ENCODE data around the gene RPUSD2. TPM values are rescaled to one million over a fixed set of nuclear protein-coding genes. Genes with fewer than 3 reads are reported as not detected.

Gene RPUSD2
- total and polyA plus RNA-seq, 8 donors: 5.6 to 12.1 (median 7.5) TPM; not detected in 2

GRCh38 chr15:40555876-40556275 is 13.2 kb upstream of the RPUSD2 start:
- H3K4me3 ChIP-seq: no peak overlapping the region
- H3K27me3 ChIP-seq: no peaks in the 10 kb centered on the region
- no peaks in the 10 kb centered on the region for H3K9me3 ChIP-seq
- TF ChIP-seq EP300 (IDR thresholded peaks at IDR 0.05): no peak
- TF ChIP-seq POLR2A (IDR thresholded peaks at IDR 0.05): no peak
- no peak for TF ChIP-seq CTCF (IDR thresholded peaks at IDR 0.05)
- no peak for TF ChIP-seq POLR2AphosphoS5 (IDR thresholded peaks at IDR 0.05)
- intact Hi-C loops (cut with DNase I; ENCODE audit: low total_unique reads): no loop called here
- peaks cover 0 to 23% (median 10%) of the 10 kb centered on the region in 4 donors for H3K4me1 ChIP-seq
- peaks cover 19 to 74% (median 58%) of the 10 kb centered on the region in 4 donors for H3K36me3 ChIP-seq
- 92 to 100% (median 98%) methylated on average over 2 of the region's 2 CpGs for WGBS, 5 donors
- DNase-seq: no peak
- no peak overlapping the region for H3K27ac ChIP-seq

- H3K4me3 ChIP-seq: no peak overlapping the region
- no peak overlapping the region for H3K27ac ChIP-seq
- H3K27me3 ChIP-seq: no peaks in the 10 kb centered on the region
- H3K4me1 ChIP-seq: peaks cover 0 to 44% (median 27%) of the 10 kb centered on the region in 4 donors
- WGBS, 5 donors: 85 to 91% (median 86%) methylated on average over 6 of the region's 6 CpGs
- H3K36me3 ChIP-seq: peaks cover 13 to 55% (median 52%) of the 10 kb centered on the region in 4 donors
- H3K9me3 ChIP-seq: no peaks in the 10 kb centered on the region
- intact Hi-C loops (cut with DNase I; ENCODE audit: low total_unique reads): no loop called here
- TF ChIP-seq CTCF (IDR thresholded peaks at IDR 0.05): no peak
- no peak for TF ChIP-seq EP300 (IDR thresholded peaks at IDR 0.05)
- no peak for TF ChIP-seq POLR2AphosphoS5 (IDR thresholded peaks at IDR 0.05)
- TF ChIP-seq POLR2A (IDR thresholded peaks at IDR 0.05): no peak
- no peak for DNase-seq
Measured at GRCh38 chr15:40558952-40559742, 10.0 kb upstream of the RPUSD2 start.

GRCh38 chr15:40562691-40563090 is 6.4 kb upstream of the RPUSD2 start:
- Histone ChIP-seq H3K4me1 (peaks cover 4 to 51% (median 29%) of the 10 kb centered on the region in 4 donors), H3K36me3 (peaks cover 0 to 23% (median 22%) of the 10 kb centered on the region in 4 donors), H3K4me3 (no peak overlapping the region), H3K9me3 (no peaks in the 10 kb centered on the region), H3K27ac (no peak overlapping the region), H3K27me3 (no peaks in the 10 kb centered on the region)
- TF ChIP-seq POLR2AphosphoS5 (IDR thresholded peaks at IDR 0.05): no peak
- TF ChIP-seq EP300 (IDR thresholded peaks at IDR 0.05): no peak
- TF ChIP-seq CTCF (IDR thresholded peaks at IDR 0.05): no peak
- TF ChIP-seq POLR2A (IDR thresholded peaks at IDR 0.05): no peak
- WGBS, 5 donors: 88 to 98% (median 91%) methylated on average over 2 of the region's 2 CpGs
- no peak for DNase-seq
- intact Hi-C loops (cut with DNase I; ENCODE audit: low total_unique reads): no loop called here

GRCh38 chr15:40563426-40563825 is 5.7 kb upstream of the RPUSD2 start:
- Histone ChIP-seq H3K4me1 (peaks cover 4 to 49% (median 31%) of the 10 kb centered on the region in 4 donors), H3K27ac (no peak overlapping the region), H3K4me3 (peak overlapping the region in 1 of 4 donors; percentile 68), H3K27me3 (no peaks in the 10 kb centered on the region), H3K9me3 (no peaks in the 10 kb centered on the region), H3K36me3 (peaks cover 0 to 23% (median 21%) of the 10 kb centered on the region in 4 donors)
- TF ChIP-seq POLR2AphosphoS5 (IDR thresholded peaks at IDR 0.05) (no peak), POLR2A (IDR thresholded peaks at IDR 0.05) (no peak), CTCF (IDR thresholded peaks at IDR 0.05) (no peak), EP300 (IDR thresholded peaks at IDR 0.05) (no peak)
- DNase-seq: no peak
- intact Hi-C loops (cut with DNase I; ENCODE audit: low total_unique reads): no loop called here
